ENCODE measurements around the gene CAMP. TPM values are rescaled to one million over a fixed set of nuclear protein-coding genes. Genes with fewer than 3 reads are reported as not detected.

CAMP gene
- total RNA-seq, 1 experiment from 2014 or later, result not detected

DNA sequence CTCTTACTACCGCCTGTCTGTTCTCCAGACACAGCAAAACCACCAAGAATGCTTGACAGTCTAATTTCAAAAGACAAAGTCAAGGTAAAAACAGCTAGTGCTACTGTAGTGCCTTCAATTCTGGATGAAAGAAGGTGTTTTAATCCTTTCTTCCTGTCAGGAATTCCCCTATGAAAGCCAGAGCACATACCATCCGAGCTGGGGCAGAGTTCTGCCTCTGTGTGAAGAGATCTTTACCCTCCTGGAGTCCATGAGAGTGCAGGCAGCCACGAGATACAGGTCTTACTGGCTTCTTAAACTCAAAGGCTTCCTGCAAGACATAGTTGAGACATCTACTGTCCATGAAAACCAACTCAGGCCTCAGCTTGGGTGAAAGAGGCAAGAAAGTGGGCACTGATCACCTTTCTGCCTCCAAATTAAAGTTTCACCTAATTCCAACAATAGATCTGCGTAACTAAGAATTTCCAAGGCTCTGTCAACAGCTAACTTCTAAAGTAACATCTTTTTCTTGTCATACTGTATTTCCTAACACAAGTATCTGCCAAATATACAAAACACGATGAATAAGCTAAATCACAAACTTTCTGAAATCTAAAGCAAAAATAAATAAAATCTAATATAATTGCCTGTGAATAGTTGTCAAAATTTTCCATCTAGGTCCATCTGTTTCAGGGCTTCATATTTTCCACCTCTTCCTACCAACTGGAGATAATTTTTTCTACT, 42.6 kb upstream of the CAMP start:
- TF ChIP-seq EZH2 (IDR thresholded peaks at IDR 0.05; ENCODE audit: low read depth), result no peak
- TF ChIP-seq, protein P1, sequence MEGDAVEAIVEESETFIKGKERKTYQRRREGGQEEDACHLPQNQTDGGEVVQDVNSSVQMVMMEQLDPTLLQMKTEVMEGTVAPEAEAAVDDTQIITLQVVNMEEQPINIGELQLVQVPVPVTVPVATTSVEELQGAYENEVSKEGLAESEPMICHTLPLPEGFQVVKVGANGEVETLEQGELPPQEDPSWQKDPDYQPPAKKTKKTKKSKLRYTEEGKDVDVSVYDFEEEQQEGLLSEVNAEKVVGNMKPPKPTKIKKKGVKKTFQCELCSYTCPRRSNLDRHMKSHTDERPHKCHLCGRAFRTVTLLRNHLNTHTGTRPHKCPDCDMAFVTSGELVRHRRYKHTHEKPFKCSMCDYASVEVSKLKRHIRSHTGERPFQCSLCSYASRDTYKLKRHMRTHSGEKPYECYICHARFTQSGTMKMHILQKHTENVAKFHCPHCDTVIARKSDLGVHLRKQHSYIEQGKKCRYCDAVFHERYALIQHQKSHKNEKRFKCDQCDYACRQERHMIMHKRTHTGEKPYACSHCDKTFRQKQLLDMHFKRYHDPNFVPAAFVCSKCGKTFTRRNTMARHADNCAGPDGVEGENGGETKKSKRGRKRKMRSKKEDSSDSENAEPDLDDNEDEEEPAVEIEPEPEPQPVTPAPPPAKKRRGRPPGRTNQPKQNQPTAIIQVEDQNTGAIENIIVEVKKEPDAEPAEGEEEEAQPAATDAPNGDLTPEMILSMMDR (conservative IDR thresholded peaks at IDR 0.05), result no peak
- H3K4me3 ChIP-seq, result no peak overlapping the region
- peaks cover 3% of the 10 kb centered on the region; the same call in 1 of the 2 replicates for H3K79me2 ChIP-seq (ENCODE audit: low read depth)
- no peaks in the 10 kb centered on the region for H3K27me3 ChIP-seq (ENCODE audit: insufficient read depth, low read depth)
- H2AFZ ChIP-seq, result no peak overlapping the region
- H3K4me1 ChIP-seq (replicated peaks; ENCODE audit: insufficient read depth), result no peaks in the 10 kb centered on the region
- H3K4me2 ChIP-seq, result no peak overlapping the region
- H3K36me3 ChIP-seq (ENCODE audit: low read depth), result peaks cover 18% of the 10 kb centered on the region; the same call in 1 of the 2 replicates
- H3K9me2 ChIP-seq (ENCODE audit: insufficient read depth), result no peaks in the 10 kb centered on the region
- H4K20me1 ChIP-seq (ENCODE audit: insufficient read depth), result no peaks in the 10 kb centered on the region
- H3K27ac ChIP-seq, result no peak overlapping the region
- DNase-seq, result no peak
- ChIA-PET POLR2A (ENCODE audit: unreplicated experiment) (no interaction called here), CTCF (no interaction called here)
- H3K9me3 ChIP-seq (ENCODE audit: insufficient read depth, low read depth), result no peaks in the 10 kb centered on the region
- intact Hi-C loops (cut with micrococcal nuclease; ENCODE audit: unreplicated experiment), result no loop called here
- BruUV-seq (replicated peaks), result no TSS peak
- no peaks in the 10 kb centered on the region; the same call in 1 of the 2 replicates for H3F3A ChIP-seq (ENCODE audit: insufficient read depth, low read depth)

DNA sequence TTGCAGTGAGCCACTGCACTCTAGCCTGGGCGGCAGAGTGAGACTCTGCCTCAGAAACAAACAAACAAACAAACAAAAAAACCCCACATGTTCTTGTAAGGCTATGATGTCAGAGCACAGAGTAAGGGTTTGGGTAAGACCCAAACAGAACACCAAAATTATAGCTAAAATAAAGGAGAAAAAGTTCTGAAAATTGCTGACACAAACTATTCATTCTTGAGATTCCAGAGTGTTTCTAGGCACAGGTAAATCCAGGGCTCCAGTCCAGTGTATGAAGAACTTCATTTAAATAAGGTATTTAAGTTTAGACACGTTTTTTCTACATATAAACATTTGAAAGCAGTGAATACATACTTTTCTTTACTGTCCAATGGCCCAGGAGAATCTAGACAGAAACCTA, 39.0 kb upstream of the CAMP start:
- 0 out of 2 replicates have a peak, but pooled peaks cover 13% of the 10 kb centered on the region for H3K36me3 ChIP-seq (ENCODE audit: low read depth)
- H3K4me3 ChIP-seq, result no peak overlapping the region
- no peak overlapping the region for H3K27ac ChIP-seq
- H2AFZ ChIP-seq, result no peak overlapping the region
- TF ChIP-seq, protein P1 (conservative IDR thresholded peaks at IDR 0.05), result no peak
- no peak for TF ChIP-seq EZH2 (IDR thresholded peaks at IDR 0.05; ENCODE audit: low read depth)
- no TSS peak for BruUV-seq (replicated peaks)
- intact Hi-C loops (cut with micrococcal nuclease; ENCODE audit: unreplicated experiment), result no loop called here
- H3F3A ChIP-seq (ENCODE audit: insufficient read depth, low read depth), result peaks cover 3% of the 10 kb centered on the region; the same call in 1 of the 2 replicates
- H3K4me1 ChIP-seq (replicated peaks; ENCODE audit: insufficient read depth), result peaks cover 10% of the 10 kb centered on the region; the same call in 1 of the 2 replicates
- no peak for DNase-seq
- no peaks in the 10 kb centered on the region for H3K9me2 ChIP-seq (ENCODE audit: insufficient read depth)
- CTCF ChIA-PET, result no interaction called here
- no peaks in the 10 kb centered on the region for H3K27me3 ChIP-seq (ENCODE audit: insufficient read depth, low read depth)
- no peaks in the 10 kb centered on the region for H4K20me1 ChIP-seq (ENCODE audit: insufficient read depth)
- no peak overlapping the region for H3K4me2 ChIP-seq
- H3K9me3 ChIP-seq (ENCODE audit: insufficient read depth, low read depth), result no peaks in the 10 kb centered on the region
- peaks cover 23% of the 10 kb centered on the region for H3K79me2 ChIP-seq (ENCODE audit: low read depth)
- POLR2A ChIA-PET (ENCODE audit: unreplicated experiment), result interaction anchor here (0.5 to 0.7 kb wide), 2 partner anchors 373 to 656 kb away, joined by 3 to 4 read pairs; no protein-coding TSS in a partner anchor

DNA sequence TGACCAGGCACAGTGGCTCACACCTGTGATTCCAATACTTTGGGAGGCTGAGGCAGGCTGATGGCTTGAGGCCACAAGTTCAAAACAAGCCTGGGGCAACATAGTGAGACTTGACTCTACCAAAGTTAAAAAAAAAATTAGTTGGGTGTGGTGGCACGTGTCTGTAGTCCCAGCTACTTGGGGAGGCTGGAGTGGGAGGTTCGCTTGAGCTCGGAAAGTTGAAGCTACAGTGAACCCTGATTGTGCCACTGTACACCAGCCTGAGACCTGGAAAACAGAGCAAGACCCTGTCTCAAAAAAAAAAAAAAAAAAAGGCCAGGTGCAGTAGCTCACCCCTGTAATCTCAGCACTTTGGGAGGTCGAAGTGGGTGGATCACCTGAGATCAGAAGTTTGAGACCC, 38.2 kb upstream of the CAMP start:
- 0 out of 2 replicates have a peak, but pooled peaks cover 13% of the 10 kb centered on the region for H3K36me3 ChIP-seq (ENCODE audit: low read depth)
- H3K9me2 ChIP-seq (ENCODE audit: insufficient read depth), result no peaks in the 10 kb centered on the region
- no peak overlapping the region for H3K4me2 ChIP-seq
- no peaks in the 10 kb centered on the region for H3K9me3 ChIP-seq (ENCODE audit: insufficient read depth, low read depth)
- DNase-seq, result no peak
- peaks cover 23% of the 10 kb centered on the region for H3K79me2 ChIP-seq (ENCODE audit: low read depth)
- H3K4me3 ChIP-seq, result no peak overlapping the region
- no peak overlapping the region for H3K27ac ChIP-seq
- peaks cover 3% of the 10 kb centered on the region; the same call in 1 of the 2 replicates for H3F3A ChIP-seq (ENCODE audit: insufficient read depth, low read depth)
- BruUV-seq (replicated peaks), result no TSS peak
- no peak overlapping the region for H2AFZ ChIP-seq
- CTCF ChIA-PET, result no interaction called here
- peaks cover 10% of the 10 kb centered on the region; the same call in 1 of the 2 replicates for H3K4me1 ChIP-seq (replicated peaks; ENCODE audit: insufficient read depth)
- intact Hi-C loops (cut with micrococcal nuclease; ENCODE audit: unreplicated experiment), result no loop called here
- POLR2A ChIA-PET (ENCODE audit: unreplicated experiment), result no interaction called here
- H3K27me3 ChIP-seq (ENCODE audit: insufficient read depth, low read depth), result no peaks in the 10 kb centered on the region
- no peaks in the 10 kb centered on the region for H4K20me1 ChIP-seq (ENCODE audit: insufficient read depth)
- TF ChIP-seq, protein P1 (conservative IDR thresholded peaks at IDR 0.05), result no peak
- no peak for TF ChIP-seq EZH2 (IDR thresholded peaks at IDR 0.05; ENCODE audit: low read depth)
